GM12878 (cell line): ENCODE measurements around the gene SLC25A13. TPM values are rescaled to one million over a fixed set of nuclear protein-coding genes. Genes with fewer than 3 reads are reported as not detected.

Experiments
- ATAC-seq: fragments of 200-7000 bp; cut with Tn5 transposase; 3 replicates; pipeline ENCODE4 v1.9.1; 2020; ENCODE audit warnings: mild to moderate bottlenecking, moderate library complexity
- BruUV-seq: library from RNA; stranded (reverse); fragments of 400-500 nt; replicated peaks from 2 replicates; lab custom pipeline; 2021; lab: Mats Ljungman, UMichigan
- CTCF ChIA-PET: fragments of 300-600 bp; sonication (Branson Sonifier 250); formaldehyde crosslinking; extraction: SDS; loops from one replicate; lab custom pipeline; 2021; ENCODE audit warnings: inconsistent platforms; lab: Yijun Ruan, JAX
- POLR2A ChIA-PET: fragments of 350-600 bp; formaldehyde crosslinking; extraction: SDS; loops from one replicate; lab custom pipeline; 2021; ENCODE audit warnings: inconsistent platforms; lab: Charles Lee
- RAD21 ChIA-PET: fragments of 300-600 bp; sonication (Branson Sonifier 250); formaldehyde crosslinking; loops from one replicate; lab custom pipeline; 2023; ENCODE audit warnings: antibody characterized with exemption; ENCODE audit not compliant: unreplicated experiment; lab: Charles Lee
- SMC1A ChIA-PET: fragments of 300-600 bp; sonication (Branson Sonifier 250); formaldehyde crosslinking; loops from one replicate; lab custom pipeline; 2023; ENCODE audit not compliant: unreplicated experiment, uncharacterized antibody; lab: Charles Lee
- DNase-seq: peaks from one replicate; pipeline ENCODE4 v3.0.0-alpha.2; 2011; ENCODE audit warnings: low read depth, low spot score
- FAIRE-seq: peaks from 3 replicates; lab custom pipeline; 2011; peaks lifted over from hg19 to GRCh38; lab: Jason Lieb, UNC
- H2AFZ ChIP-seq: 2 replicates; pipeline ENCODE4 v1.6.0; 2011; ENCODE audit warnings: low read depth, low read length, control low read depth; ENCODE audit not compliant: control insufficient read depth
- H3K27ac ChIP-seq: 2 replicates; pipeline ENCODE4 v1.5.1; 2011; ENCODE audit warnings: control low read depth; ENCODE audit not compliant: control insufficient read depth, insufficient read depth
- H3K27me3 ChIP-seq, 2 experiments: replicated peaks in 1 of 2; 2 replicates each; pipeline versions ENCODE4 v1.6.0 to v1.6.1; 2011; ENCODE audit warnings: low read length in 1 of 2; ENCODE audit not compliant: control insufficient read depth in 2 of 2, insufficient read depth in 2 of 2
- H3K36me3 ChIP-seq, 2 experiments: 2 replicates each; pipeline ENCODE4 v1.5.1; 2011; ENCODE audit warnings: low read length in 1 of 2; ENCODE audit not compliant: control insufficient read depth in 2 of 2, insufficient read depth in 2 of 2
- H3K4me1 ChIP-seq: 2 replicates; pipeline ENCODE4 v1.6.1; 2011; ENCODE audit warnings: mild to moderate bottlenecking, low read length, moderate library complexity, mixed read lengths; ENCODE audit not compliant: control insufficient read depth, insufficient read depth
- H3K4me2 ChIP-seq: 2 replicates; pipeline ENCODE4 v1.6.0; 2011; ENCODE audit warnings: control low read depth; ENCODE audit not compliant: control insufficient read depth, insufficient read depth
- H3K4me3 ChIP-seq: fragments of 200-600 bp; sonication (generic); 2 replicates; pipeline ENCODE4 v1.5.1; 2016
- H3K79me2 ChIP-seq: 2 replicates; pipeline ENCODE4 v1.6.0; 2011; ENCODE audit warnings: low read length; ENCODE audit not compliant: control insufficient read depth, insufficient read depth
- H3K9ac ChIP-seq: 2 replicates; pipeline ENCODE4 v1.8.0; 2011; ENCODE audit warnings: low read length, control low read depth, mixed read lengths; ENCODE audit not compliant: control insufficient read depth, insufficient read depth
- H3K9me3 ChIP-seq: replicated peaks from 3 replicates; pipeline ENCODE4 v1.5.1; 2011; ENCODE audit warnings: mild to moderate bottlenecking, low read length; ENCODE audit not compliant: control insufficient read depth, insufficient read depth
- H4K20me1 ChIP-seq: 2 replicates; pipeline ENCODE4 v1.6.0; 2011; ENCODE audit not compliant: control insufficient read depth, insufficient read depth
- CHD1 ChIP-seq: IDR thresholded peaks from 2 replicates; pipeline ENCODE4 v1.6.1; 2012; ENCODE audit warnings: low read depth, low read length, improper control_type of control experiment
- DPF2 ChIP-seq: fragments of 450-650 bp; IDR thresholded peaks from 2 replicates; pipeline ENCODE4 v1.6.1; 2017; ENCODE audit warnings: mild to moderate bottlenecking
- EP300 ChIP-seq, 2 experiments: fragments of 150-350 bp in 1 of 2; IDR thresholded peaks; 2 replicates each; pipeline ENCODE4 v1.6.1; 2011 to 2012; ENCODE audit warnings: low read depth in 2 of 2, low read length in 2 of 2, borderline replicate concordance in 1 of 2, improper control_type of control experiment in 1 of 2, inconsistent platforms in 1 of 2; ENCODE audit not compliant: control insufficient read depth in 1 of 2
- FOS ChIP-seq: IDR thresholded peaks from 3 replicates; pipeline ENCODE4 v1.6.1; 2011; ENCODE audit warnings: borderline replicate concordance; ENCODE audit not compliant: insufficient read length; ENCODE audit errors: extremely low read depth
- HDAC2 ChIP-seq: fragments of 200-600 bp; sonication (generic); IDR thresholded peaks from 2 replicates; pipeline ENCODE4 v1.6.1; 2017
- KDM1A ChIP-seq: fragments of 200-600 bp; sonication (generic); IDR thresholded peaks from 2 replicates; pipeline ENCODE4 v1.6.1; 2016; ENCODE audit warnings: borderline replicate concordance
- MEF2A ChIP-seq: IDR thresholded peaks from 2 replicates; pipeline ENCODE4 v1.6.1; 2011; ENCODE audit warnings: low read depth, mild to moderate bottlenecking, low read length, moderate library complexity; ENCODE audit not compliant: insufficient read depth
- PAX8 ChIP-seq: fragments of 450-650 bp; IDR thresholded peaks from 2 replicates; pipeline ENCODE4 v1.6.1; 2017; ENCODE audit warnings: mild to moderate bottlenecking, moderate library complexity
- PML ChIP-seq: IDR thresholded peaks from 2 replicates; pipeline ENCODE4 v1.6.1; 2012; ENCODE audit warnings: low read length, inconsistent platforms
- RAD21 ChIP-seq: IDR thresholded peaks from 2 replicates; pipeline ENCODE4 v1.6.1; 2011; ENCODE audit warnings: mild to moderate bottlenecking, low read depth, low read length, moderate library complexity; ENCODE audit not compliant: insufficient read depth
- SIN3A ChIP-seq: IDR thresholded peaks from 2 replicates; pipeline ENCODE4 v1.6.1; 2012; ENCODE audit warnings: low read depth, low read length, improper control_type of control experiment
- SREBF2 ChIP-seq: IDR thresholded peaks from 2 replicates; pipeline ENCODE4 v1.6.1; 2012; ENCODE audit warnings: mild to moderate bottlenecking, low read length
- SRF ChIP-seq, 2 experiments: IDR thresholded peaks; 2 replicates each; pipeline ENCODE4 v1.6.1; 2011; ENCODE audit warnings: low read depth in 2 of 2, low read length in 2 of 2, mild to moderate bottlenecking in 1 of 2, moderate library complexity in 1 of 2
- TCF7 ChIP-seq: IDR thresholded peaks from 2 replicates; pipeline ENCODE4 v1.6.1; 2014; ENCODE audit warnings: antibody characterized with exemption, borderline replicate concordance
- WGBS: methylation state at CpG from one replicate; pipeline ENCODE4 v1.1.6; 2016; ENCODE audit warnings: low lambda C conversion rate; ENCODE audit not compliant: insufficient replicate concordance, insufficient coverage; ENCODE audit errors: missing lambda C conversion rate; 5-methylcytosine and 5-hydroxymethylcytosine counted together
- in situ Hi-C: fragments of 300-500 bp; cut with MboI; formaldehyde crosslinking; loops from 9 replicates; pipeline ENCODE4 v1.14.3; 2018; ENCODE audit warnings: mixed read lengths
- intact Hi-C: fragments of 100-400 bp; cut with micrococcal nuclease; formaldehyde crosslinking; loops from one replicate; pipeline ENCODE4 v1.14.2; 2022; ENCODE audit not compliant: unreplicated experiment
- polyA plus RNA-seq, 11 experiments: library from polyadenylated mRNA; depleted of rRNA in 4 of 11; unstranded in 6 of 11; stranded (reverse) in 5 of 11; fragments of >200 nt; fragmentation: Nextera tagmentation in 4 of 11; fragmentation: Illumina TruSeq in 1 of 11; extraction: Ambion mirVana in 4 of 11; extraction: Trizol in 1 of 11; gene quantifications; 1 replicate in 1 of 11; 2 replicates in 10 of 11; pipeline versions ENCODE4 v1.2.1 to v1.2.3, GENCODE V29; 2011 to 2016; ENCODE audit warnings: inconsistent platforms in 2 of 11, missing spikeins in 2 of 11, low read depth in 1 of 11
- total RNA-seq, 4 experiments: library from RNA; depleted of rRNA in 3 of 4; stranded (reverse); fragments of >200 nt in 3 of 4; fragmentation: Illumina TruSeq in 1 of 4; extraction: Trizol in 1 of 4; gene quantifications; 2 replicates each; pipeline versions ENCODE4 v1.2.1 to v1.2.3, GENCODE V29; 2013 to 2021
- TF ChIP-seq, protein P1 (sequence below): fragments of 450-650 bp; IDR thresholded peaks from 2 replicates; pipeline ENCODE4 v1.6.1; 2018; ENCODE audit warnings: borderline replicate concordance, mild to moderate bottlenecking; ENCODE audit not compliant: partially characterized antibody
- TF ChIP-seq, protein P2 (sequence below): fragments of 450-650 bp; IDR thresholded peaks from 2 replicates; pipeline ENCODE4 v1.6.1; 2017; ENCODE audit warnings: mild to moderate bottlenecking, moderate library complexity

The SLC25A13 gene
- total and polyA plus RNA-seq, 10 of the 15 experiments (the other 5 are each of a cell fraction or from before 2014, with no cell fraction given) = 7.0 to 24.7 (median 18.6) TPM

DNA sequence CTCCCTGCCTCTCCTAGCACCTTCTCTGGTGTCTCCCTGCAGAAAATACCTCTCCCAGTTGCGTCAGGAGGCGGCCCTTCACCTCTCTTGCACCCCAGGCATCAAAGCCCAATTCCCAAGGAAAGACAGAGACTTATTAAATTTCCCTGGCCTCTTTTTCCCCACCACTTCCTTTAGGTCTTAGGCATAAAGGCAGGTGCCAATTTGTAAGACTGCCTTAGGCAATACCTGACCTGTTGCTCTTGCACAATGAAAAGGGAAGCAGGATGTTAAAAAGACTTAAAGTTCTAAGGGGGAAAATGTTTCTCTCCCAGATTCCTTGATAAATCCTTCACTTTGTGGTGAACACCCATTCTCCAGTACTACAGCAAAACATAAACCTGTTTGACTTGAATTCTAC, 186.7 kb downstream of the SLC25A13 start:
- no peaks in the 10 kb centered on the region for H3K9me3 ChIP-seq
- intact Hi-C loops = no loop called here
- BruUV-seq = no TSS peak
- POLR2A ChIA-PET = no interaction called here
- no peaks in the 10 kb centered on the region for H3K79me2 ChIP-seq
- H3K36me3 ChIP-seq = no peaks in the 10 kb centered on the region; a peak in 1 of 4 replicates
- no peaks in the 10 kb centered on the region for H4K20me1 ChIP-seq
- no peak overlapping the region for H3K4me3 ChIP-seq
- no peaks in the 10 kb centered on the region for H3K27me3 ChIP-seq
- H3K4me2 ChIP-seq = no peak overlapping the region
- H3K4me1 ChIP-seq = no peaks in the 10 kb centered on the region
- H2AFZ ChIP-seq = no peak overlapping the region
- FAIRE-seq (no peak), DNase-seq (no peak), ATAC-seq (no peak)
- in situ Hi-C loops = no loop called here
- RAD21 ChIA-PET = no interaction called here
- no peak overlapping the region for H3K27ac ChIP-seq
- SMC1A ChIA-PET = no interaction called here
- no peak overlapping the region for H3K9ac ChIP-seq
- CTCF ChIA-PET = no interaction called here
- 100% methylated on average over 2 of the region's 2 CpGs for WGBS
- no peak for TF ChIP-seq PML
- TF ChIP-seq CHD1 = no peak
- TF ChIP-seq, protein P1, sequence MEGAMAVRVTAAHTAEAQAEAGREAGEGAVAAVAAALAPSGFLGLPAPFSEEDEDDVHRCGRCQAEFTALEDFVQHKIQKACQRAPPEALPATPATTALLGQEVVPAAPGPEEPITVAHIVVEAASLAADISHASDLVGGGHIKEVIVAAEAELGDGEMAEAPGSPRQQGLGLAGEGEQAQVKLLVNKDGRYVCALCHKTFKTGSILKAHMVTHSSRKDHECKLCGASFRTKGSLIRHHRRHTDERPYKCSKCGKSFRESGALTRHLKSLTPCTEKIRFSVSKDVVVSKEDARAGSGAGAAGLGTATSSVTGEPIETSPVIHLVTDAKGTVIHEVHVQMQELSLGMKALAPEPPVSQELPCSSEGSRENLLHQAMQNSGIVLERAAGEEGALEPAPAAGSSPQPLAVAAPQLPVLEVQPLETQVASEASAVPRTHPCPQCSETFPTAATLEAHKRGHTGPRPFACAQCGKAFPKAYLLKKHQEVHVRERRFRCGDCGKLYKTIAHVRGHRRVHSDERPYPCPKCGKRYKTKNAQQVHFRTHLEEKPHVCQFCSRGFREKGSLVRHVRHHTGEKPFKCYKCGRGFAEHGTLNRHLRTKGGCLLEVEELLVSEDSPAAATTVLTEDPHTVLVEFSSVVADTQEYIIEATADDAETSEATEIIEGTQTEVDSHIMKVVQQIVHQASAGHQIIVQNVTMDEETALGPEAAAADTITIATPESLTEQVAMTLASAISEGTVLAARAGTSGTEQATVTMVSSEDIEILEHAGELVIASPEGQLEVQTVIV = no peak
- TF ChIP-seq FOS = no peak
- TF ChIP-seq DPF2 = no peak
- TF ChIP-seq KDM1A = no peak
- TF ChIP-seq SRF (IDR thresholded peaks at IDR 0.05; ENCODE audit: low read depth in 2 of 2, low read length in 2 of 2) = no peak
- TF ChIP-seq, protein P2, sequence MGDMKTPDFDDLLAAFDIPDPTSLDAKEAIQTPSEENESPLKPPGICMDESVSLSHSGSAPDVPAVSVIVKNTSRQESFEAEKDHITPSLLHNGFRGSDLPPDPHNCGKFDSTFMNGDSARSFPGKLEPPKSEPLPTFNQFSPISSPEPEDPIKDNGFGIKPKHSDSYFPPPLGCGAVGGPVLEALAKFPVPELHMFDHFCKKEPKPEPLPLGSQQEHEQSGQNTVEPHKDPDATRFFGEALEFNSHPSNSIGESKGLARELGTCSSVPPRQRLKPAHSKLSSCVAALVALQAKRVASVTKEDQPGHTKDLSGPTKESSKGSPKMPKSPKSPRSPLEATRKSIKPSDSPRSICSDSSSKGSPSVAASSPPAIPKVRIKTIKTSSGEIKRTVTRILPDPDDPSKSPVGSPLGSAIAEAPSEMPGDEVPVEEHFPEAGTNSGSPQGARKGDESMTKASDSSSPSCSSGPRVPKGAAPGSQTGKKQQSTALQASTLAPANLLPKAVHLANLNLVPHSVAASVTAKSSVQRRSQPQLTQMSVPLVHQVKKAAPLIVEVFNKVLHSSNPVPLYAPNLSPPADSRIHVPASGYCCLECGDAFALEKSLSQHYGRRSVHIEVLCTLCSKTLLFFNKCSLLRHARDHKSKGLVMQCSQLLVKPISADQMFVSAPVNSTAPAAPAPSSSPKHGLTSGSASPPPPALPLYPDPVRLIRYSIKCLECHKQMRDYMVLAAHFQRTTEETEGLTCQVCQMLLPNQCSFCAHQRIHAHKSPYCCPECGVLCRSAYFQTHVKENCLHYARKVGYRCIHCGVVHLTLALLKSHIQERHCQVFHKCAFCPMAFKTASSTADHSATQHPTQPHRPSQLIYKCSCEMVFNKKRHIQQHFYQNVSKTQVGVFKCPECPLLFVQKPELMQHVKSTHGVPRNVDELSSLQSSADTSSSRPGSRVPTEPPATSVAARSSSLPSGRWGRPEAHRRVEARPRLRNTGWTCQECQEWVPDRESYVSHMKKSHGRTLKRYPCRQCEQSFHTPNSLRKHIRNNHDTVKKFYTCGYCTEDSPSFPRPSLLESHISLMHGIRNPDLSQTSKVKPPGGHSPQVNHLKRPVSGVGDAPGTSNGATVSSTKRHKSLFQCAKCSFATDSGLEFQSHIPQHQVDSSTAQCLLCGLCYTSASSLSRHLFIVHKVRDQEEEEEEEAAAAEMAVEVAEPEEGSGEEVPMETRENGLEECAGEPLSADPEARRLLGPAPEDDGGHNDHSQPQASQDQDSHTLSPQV = no peak
- no peak for TF ChIP-seq PAX8
- TF ChIP-seq HDAC2 = no peak
- TF ChIP-seq SREBF2 = no peak
- TF ChIP-seq TCF7 = no peak
- no peak for TF ChIP-seq RAD21
- no peak for TF ChIP-seq EP300 (IDR thresholded peaks at IDR 0.05; ENCODE audit: borderline replicate concordance in 1 of 2, control insufficient read depth in 1 of 2, low read depth in 2 of 2, low read length in 2 of 2)
- no peak for TF ChIP-seq MEF2A
- TF ChIP-seq SIN3A = no peak
